NCI-H1436 (cell line): Measurements from ENCODE around the gene URB1.
"Not testable (repeated sequence)": the region's sequence is repeated elsewhere in the genome, so short reads cannot be mapped to it uniquely, and the experiment has no call there.

Experiments
- DNase-seq: peaks from one replicate; lab custom pipeline; 2025; lab: John Stamatoyannopoulos, UW

URB1 gene

GRCh38 chr21:32372755-32373154 is 20.1 kb downstream of the URB1 start:
- no peak for DNase-seq

- DNase-seq, result no peak
These were observed 20.9 kb downstream of the URB1 start for GRCh38 chr21:32371913-32372314.

- no peak for DNase-seq
These were observed 21.6 kb downstream of the URB1 start for GRCh38 chr21:32370998-32371766.

- not testable (repeated sequence) for DNase-seq
These were observed 23.9 kb downstream of the URB1 start for GRCh38 chr21:32368961-32369360.

- no peak for DNase-seq
These were observed 24.4 kb downstream of the URB1 start for GRCh38 chr21:32368386-32368785.

GRCh38 chr21:32367158-32367557 is 25.7 kb downstream of the URB1 start:
- no peak for DNase-seq

- DNase-seq, result no peak
These were observed 26.6 kb downstream of the URB1 start for GRCh38 chr21:32366191-32366590.

GRCh38 chr21:32364796-32365195 is 28.0 kb downstream of the URB1 start:
- DNase-seq, result no peak

- DNase-seq, result no peak
These were observed 28.4 kb downstream of the URB1 start for GRCh38 chr21:32364387-32364786.

- DNase-seq, result no peak
These were observed 32.3 kb downstream of the URB1 start for GRCh38 chr21:32360401-32360975.

GRCh38 chr21:32359719-32360260 is 33.0 kb downstream of the URB1 start:
- no peak for DNase-seq

GRCh38 chr21:32356874-32357395 is 35.9 kb downstream of the URB1 start:
- no peak for DNase-seq

- no peak for DNase-seq
These were observed 39.7 kb downstream of the URB1 start for GRCh38 chr21:32353002-32353711.

- no peak for DNase-seq
These were observed 40.3 kb downstream of the URB1 start for GRCh38 chr21:32352526-32352925.

GRCh38 chr21:32351428-32351827 is 41.4 kb downstream of the URB1 start:
- DNase-seq, result no peak

GRCh38 chr21:32350981-32351380 is 41.8 kb downstream of the URB1 start:
- no peak for DNase-seq

GRCh38 chr21:32350211-32350980 is 42.4 kb downstream of the URB1 start:
- no peak for DNase-seq

GRCh38 chr21:32349333-32349944 is 43.4 kb downstream of the URB1 start:
- DNase-seq, result no peak

GRCh38 chr21:32348604-32349332 is 44.0 kb downstream of the URB1 start:
- DNase-seq, result no peak

GRCh38 chr21:32347977-32348376 is 44.8 kb downstream of the URB1 start:
- DNase-seq, result no peak

GRCh38 chr21:32347351-32347750 is 45.5 kb downstream of the URB1 start:
- no peak for DNase-seq
